Stimulated activated CD4-positive, alpha-beta T cell treated with anti-CD3 and anti-CD28 coated beads, Interleukin-1b, Interleukin-23, amount 100 ng/mL, for 48 hours (primary cell): Measurements from ENCODE around the gene NIPSNAP3A.
A peak's percentile ranks its signal among the peaks of the same experiment; 100 is the strongest.

Source experiments
- DNase-seq: peaks from one replicate; pipeline ENCODE4 v3.0.0-alpha.2; 2020

The NIPSNAP3A gene

GRCh38 chr9:104774831-104775573 is 27.5 kb downstream of the NIPSNAP3A start:
- no peak for DNase-seq

GRCh38 chr9:104775574-104775936 is 28.1 kb downstream of the NIPSNAP3A start:
- no peak for DNase-seq

- no peak for DNase-seq
These were observed 28.5 kb downstream of the NIPSNAP3A start for GRCh38 chr9:104775976-104776375.

GRCh38 chr9:104776797-104777196 is 29.3 kb downstream of the NIPSNAP3A start:
- DNase-seq = no peak

DNA sequence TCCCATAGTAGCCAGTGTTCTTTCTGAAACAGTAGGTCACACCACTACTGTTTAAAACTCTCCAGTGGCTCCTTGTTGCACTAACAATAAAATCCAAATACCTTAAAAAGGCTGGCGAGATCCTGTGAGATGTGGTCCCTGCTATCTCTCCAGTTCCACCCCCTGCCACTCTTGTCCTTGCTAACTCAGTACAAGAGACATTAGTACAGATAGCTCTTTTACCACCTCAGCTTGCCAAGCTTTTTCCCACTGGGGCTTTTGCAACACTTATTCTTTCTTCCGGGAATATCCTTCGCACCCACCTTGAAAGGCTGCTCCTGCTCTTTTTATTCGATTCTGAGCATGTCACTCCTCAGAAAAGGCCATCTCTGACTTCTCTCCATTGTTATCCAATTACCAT is 31.3 kb downstream of the NIPSNAP3A start:
- no peak for DNase-seq

DNA sequence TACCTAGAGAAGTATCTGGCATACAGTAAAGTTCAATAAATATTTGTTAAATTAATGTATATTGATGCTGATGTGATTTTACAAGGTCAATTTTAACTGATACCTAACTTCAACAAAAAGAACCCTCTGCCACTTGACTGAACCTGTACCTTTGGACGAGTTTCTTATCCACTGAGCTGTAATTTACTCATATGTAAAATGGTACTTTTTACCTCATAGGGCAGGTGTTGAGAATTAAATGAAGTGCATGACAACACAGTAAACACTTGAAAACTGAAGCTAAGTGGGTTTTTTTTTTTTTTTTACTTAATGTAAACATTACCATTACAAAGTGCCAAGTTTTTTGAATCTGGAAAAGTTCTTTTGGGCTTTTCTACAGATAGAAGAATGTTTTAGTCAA is 31.9 kb downstream of the NIPSNAP3A start:
- DNase-seq = no peak

- no peak for DNase-seq
These were observed 32.6 kb downstream of the NIPSNAP3A start for GRCh38 chr9:104779946-104780535.

DNA sequence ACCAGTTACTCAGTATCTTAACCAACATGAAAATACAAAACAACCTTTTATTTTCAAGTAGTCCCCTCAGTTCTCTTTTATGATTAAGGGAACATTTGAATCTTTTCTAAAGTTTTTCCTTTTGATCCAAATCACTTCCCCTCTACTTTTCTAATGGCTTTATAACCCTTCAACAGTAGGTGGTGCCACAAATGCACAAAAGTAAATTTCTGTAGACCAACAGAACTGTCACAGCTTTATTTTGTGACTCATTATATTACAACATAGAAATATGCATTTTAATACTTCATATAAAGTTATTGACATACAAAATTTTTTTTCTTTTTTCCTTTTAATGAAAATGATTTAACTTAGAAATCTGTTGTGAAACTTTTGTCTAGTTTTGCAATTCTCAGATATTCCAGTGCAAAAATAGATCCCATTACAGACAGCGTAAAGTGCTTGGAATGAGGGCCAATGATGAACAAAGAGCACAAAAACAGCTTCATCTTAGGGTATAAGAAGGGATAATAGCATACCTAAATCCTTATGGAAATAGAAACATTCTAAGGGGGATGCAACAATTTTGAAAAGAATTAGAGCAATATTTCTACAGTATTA is 33.4 kb downstream of the NIPSNAP3A start:
- DNase-seq = no peak

DNA sequence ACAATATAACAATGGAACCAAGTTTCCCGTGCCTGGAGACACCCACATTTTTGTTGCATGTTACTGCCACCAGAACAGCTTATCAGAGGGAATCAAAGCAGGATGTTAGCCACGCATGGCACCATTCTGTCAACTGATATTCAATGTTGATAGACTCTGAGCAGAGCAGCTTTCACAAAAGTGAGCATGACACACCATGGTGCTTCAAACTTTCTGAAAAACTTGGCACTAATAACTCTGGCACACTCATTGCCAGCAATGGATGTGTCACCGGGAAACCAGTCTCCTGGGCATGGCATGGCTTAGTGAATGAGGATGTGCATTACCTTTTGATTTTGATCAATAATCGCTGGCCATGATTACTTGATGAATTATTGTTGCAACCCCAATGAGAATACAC is 36.1 kb downstream of the NIPSNAP3A start:
- DNase-seq = no peak

DNA sequence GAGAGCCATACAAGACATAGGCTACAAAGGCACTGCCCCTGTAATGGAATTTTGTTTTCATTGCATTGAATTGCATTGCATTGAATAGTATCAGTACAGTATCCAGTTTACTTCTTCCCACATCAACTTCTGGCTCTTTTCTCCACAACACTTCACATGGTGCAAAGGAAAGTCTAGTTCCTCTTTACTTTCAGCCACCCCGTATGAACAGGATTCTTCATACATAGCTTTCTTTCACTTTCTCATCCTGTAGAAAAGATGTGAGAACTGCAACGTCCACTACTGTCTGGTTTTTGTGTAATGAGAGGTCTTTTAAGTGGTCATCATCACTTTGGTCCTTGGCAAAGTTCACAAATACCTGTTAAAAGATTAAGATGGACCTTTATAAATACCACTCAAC is 36.6 kb downstream of the NIPSNAP3A start:
- no peak for DNase-seq

DNA sequence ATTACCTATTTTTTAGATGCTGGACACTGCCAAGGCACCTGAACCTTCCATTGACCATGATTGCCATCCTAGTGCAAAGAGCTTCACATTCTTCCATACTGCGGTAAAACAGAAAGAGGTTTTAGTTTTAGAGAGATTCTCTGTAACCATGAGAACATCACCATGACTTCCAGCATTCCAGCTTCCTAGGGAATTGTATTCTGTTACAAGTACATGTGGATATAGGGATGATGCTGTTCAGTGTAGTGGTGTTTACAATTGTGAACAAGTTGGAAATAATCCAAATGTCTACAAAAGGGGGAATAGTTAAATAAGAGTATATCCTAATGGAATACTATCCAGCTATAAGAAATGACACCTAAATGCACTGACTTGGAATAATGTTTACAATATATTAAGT is 38.8 kb downstream of the NIPSNAP3A start:
- DNase-seq = no peak

DNA sequence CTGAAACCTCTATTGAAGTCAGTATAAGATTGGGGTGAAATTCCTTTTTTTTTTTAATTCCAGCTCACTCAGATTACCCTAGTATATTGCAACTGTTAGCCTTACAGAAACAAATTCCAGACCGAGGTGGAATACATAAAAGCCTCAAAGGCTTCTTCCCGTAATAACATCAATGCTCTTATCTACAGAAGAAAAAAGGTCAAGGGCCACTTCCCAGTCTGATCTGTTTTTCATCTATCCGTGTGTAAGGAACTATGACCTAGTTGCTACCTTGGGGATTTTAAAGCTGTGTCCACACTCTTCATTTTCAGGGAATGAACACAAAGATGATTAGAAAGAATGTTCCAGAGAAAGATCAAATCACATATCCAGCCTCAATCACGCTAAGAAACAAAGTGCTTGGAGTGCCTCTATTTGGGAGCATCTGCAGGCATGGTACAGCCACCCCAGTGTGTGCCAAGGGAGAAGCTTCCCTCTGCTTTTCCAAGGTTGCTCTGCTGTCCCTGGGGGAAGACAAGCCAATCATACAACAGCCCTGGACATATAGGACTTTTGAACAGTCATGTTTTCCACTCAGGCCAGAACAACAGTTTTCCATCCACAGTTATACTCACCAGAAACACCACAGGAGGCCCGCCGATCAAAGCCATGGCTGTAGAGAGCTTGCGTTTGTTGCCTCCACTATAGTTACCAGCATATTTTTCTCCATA is 40.0 kb downstream of the NIPSNAP3A start:
- no peak for DNase-seq

DNA sequence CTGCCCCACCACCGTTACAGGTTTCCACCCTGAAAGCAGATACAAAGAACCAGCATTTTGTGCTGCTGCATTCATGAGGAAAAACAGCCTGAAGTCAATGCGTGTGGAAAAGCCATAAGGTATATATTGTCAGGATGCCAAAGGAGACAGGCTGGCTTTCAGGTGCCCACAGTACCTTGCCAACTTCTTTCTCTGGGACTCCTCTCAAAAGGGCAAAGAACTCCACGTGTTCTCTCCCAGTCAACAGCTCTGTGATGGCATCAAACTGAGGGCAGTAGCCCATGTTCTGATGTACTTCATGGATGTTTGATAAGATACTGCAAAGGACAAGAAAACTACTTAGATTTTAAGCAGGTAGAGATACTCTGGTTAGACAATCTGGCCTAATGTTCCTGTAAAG is 40.8 kb downstream of the NIPSNAP3A start:
- no peak for DNase-seq

DNA sequence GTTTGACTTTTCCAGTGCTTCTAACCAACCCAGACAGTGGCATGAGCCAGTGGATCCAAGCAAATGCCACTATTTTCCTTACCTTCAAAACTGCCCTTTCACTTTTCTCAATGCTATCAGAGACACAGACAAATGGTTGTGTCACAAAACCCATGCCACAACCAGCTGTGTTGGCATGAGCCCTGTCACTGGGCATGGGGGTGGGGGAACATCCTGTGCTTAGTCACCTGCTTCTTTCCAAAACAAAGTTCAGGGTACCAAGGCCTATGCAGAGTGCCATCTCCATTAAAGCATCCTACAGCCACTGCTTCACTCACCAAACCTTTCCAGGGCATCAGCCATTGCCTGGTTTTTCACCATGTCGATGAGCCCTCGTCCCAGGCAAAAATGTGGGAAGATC is 46.6 kb downstream of the NIPSNAP3A start:
- DNase-seq = peak; percentile 41

DNA sequence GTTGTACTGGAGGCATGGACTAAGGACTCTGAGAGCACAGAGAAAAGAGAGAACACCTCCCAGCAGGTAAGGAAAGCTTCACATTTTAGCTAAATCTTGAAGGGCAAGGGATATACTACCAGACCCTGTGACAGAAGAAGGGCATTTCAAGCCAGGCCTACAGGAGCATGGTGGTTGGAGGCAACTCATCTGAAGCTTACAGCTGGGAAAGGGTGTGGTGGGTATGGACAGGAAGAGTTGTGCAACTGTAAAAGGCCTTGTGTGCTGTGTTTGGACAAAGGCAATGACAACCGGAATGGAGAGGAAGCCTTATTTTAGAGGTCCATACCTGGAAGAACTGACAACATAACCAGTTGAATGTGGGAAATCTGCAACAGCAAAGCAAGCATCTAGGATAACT is 47.6 kb downstream of the NIPSNAP3A start:
- no peak for DNase-seq

DNA sequence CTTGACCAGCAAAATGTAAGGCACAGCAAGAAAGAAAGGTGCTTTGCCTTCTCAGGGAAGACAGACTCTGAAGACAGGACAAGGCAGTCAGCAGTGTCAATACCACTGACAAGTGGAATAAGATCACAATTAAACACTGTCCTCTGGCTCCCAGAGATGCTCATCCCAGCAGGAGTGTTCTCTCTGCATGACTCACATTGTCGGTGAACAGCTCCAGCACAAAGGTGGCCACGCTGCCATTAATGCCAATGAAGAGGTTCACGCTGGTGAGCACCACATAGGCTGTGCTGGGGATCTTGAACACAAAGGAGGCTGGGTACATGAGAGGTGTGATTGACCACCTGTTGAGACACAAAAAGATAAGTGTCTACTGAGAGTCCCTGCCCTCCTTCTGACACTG is 48.4 kb downstream of the NIPSNAP3A start:
- DNase-seq = no peak

DNA sequence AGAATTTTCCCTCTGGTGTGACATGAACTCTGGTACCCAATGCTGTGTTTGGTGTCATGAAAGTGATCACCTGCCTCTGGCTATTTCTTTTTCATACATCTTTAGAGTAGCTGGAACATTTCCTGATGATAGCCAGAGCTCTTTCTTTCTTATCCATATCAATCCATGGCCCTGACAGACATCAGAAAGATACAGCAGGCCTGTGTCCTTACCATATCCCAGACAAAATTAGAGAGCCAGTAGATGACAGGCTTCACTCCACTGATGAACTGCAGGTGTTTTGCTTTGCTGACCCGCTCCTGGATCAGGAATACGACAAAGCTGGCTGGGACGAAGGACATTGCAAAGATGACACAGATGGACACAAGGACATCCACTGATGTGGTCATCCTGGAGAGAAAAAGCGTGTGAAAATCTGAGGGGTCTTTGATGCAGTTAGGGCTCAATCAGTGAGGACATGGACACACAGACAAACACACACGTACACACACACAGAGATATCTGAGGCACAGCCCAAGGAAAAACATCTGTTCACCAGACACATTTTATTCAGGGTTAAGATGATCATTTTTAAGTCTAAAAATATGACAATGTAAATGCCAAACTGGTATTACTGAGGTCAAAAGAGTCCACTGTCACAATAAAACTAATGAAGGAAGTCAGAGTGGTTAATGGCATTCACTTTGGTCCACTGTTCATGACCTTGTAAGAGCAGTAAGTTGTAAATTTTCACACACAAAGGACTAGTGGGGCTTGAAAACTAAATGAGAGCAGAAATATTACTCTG is 50.9 kb downstream of the NIPSNAP3A start:
- no peak for DNase-seq

DNA sequence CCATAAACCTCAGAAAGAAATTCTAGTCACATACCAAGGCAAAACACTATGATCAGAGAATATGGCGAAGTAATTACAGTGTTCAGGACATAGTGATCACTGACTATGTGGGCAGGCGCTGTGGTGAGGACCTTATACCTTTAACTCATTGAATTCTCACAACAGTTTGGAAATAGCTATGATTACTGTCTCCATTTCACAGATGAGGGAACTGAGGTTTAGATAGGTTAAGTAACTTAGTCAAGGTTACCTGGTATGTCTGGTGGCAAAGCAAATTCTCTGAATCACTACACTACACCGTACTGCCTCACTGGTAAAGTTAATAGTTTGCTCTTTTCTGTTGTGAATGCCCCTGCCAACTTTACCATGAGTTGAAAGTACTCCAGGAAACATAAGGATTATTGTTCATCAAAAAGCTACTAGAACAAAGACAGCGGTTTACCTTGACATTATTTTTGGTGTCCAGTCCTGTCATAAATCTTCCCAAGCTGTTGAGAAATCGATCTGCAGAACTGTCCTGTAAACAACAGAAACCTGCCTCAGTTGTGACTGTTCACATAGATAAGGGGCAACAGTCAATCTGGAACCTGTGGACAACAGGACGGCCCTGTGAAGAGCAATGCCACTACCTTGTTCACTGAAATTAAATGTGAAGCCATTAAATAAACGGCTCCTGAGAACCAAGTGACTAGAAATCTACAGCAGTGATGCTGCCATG is 52.7 kb downstream of the NIPSNAP3A start:
- DNase-seq = no peak

- no peak for DNase-seq
These were observed 54.6 kb downstream of the NIPSNAP3A start for GRCh38 chr9:104802110-104802509.

GRCh38 chr9:104802906-104803305 is 55.4 kb downstream of the NIPSNAP3A start:
- no peak for DNase-seq

DNA sequence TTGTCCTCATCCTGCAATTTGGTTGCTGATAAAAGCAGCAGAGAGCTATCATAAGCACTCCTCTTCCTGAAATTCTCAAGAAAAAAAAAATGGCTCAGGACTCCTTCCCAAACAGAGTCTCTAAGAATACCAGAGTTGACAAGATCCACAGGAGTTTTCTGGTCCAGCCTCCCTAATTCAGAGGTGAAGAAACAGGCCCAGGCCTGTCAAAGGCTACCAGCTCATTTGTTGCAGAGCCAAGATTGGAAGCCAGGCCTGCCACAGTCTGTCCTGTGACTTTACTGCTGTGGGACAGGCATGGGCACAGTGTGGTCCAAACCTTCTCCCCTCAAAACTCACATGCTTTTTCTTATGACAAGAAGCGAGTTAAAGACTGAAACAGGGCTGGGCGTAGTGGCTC is 58.0 kb downstream of the NIPSNAP3A start:
- no peak for DNase-seq

GRCh38 chr9:104808035-104808614 is 60.6 kb downstream of the NIPSNAP3A start:
- no peak for DNase-seq
